GM12878 (cell line): ENCODE results near the gene TMEM53. TPM values are rescaled to one million over a fixed set of nuclear protein-coding genes. Genes with fewer than 3 reads are reported as not detected.

ENCODE experiments used
- CEBPZ ChIP-seq: fragments of 150-350 bp; IDR thresholded peaks from 2 replicates; pipeline ENCODE4 v1.6.1; 2016; ENCODE audit warnings: low read depth, low read length
- EED ChIP-seq: sonication (generic); IDR thresholded peaks from 2 replicates; pipeline ENCODE4 v1.6.1; 2016; ENCODE audit warnings: antibody characterized with exemption, low read depth
- HDAC6 ChIP-seq: fragments of 200-600 bp; sonication (generic); IDR thresholded peaks from one replicate; pipeline ENCODE4 v1.8.0; 2017; ENCODE audit warnings: antibody characterized with exemption; ENCODE audit not compliant: unreplicated experiment
- HDGF ChIP-seq: fragments of 450-650 bp; IDR thresholded peaks from 2 replicates; pipeline ENCODE4 v1.6.1; 2016; ENCODE audit warnings: antibody characterized with exemption
- IRF3 ChIP-seq: fragments of 450-650 bp; IDR thresholded peaks from 2 replicates; pipeline ENCODE4 v1.6.1; 2014; ENCODE audit warnings: mild to moderate bottlenecking
- MXI1 ChIP-seq: fragments of 150-350 bp; IDR thresholded peaks from 2 replicates; pipeline ENCODE4 v1.6.1; 2011; ENCODE audit warnings: low read depth, mild to moderate bottlenecking, inconsistent platforms, low read length, improper control_type of control experiment
- NKRF ChIP-seq: fragments of 450-650 bp; conservative IDR thresholded peaks from 2 replicates; pipeline ENCODE4 v1.6.1; 2017; ENCODE audit warnings: mild to moderate bottlenecking, moderate library complexity
- POLR2AphosphoS2 ChIP-seq: IDR thresholded peaks from 2 replicates; pipeline ENCODE4 v1.6.1; 2011; ENCODE audit warnings: low read depth, mild to moderate bottlenecking, low read length, improper control_type of control experiment, moderate library complexity
- RAD51 ChIP-seq: fragments of 450-650 bp; IDR thresholded peaks from 2 replicates; pipeline ENCODE4 v1.6.1; 2016; ENCODE audit warnings: moderate library complexity, mild to moderate bottlenecking, inconsistent platforms
- RB1 ChIP-seq: fragments of 450-650 bp; formaldehyde crosslinking; IDR thresholded peaks from 2 replicates; pipeline ENCODE4 v1.6.1; 2017; ENCODE audit warnings: mild to moderate bottlenecking, borderline replicate concordance
- RBBP5 ChIP-seq: fragments of 200-600 bp; sonication (generic); conservative IDR thresholded peaks from 2 replicates; pipeline ENCODE4 v1.6.1; 2016
- RCOR1 ChIP-seq: conservative IDR thresholded peaks from 2 replicates; pipeline ENCODE4 v1.6.1; 2012; ENCODE audit warnings: low read depth, low read length, improper control_type of control experiment
- RFX5 ChIP-seq: IDR thresholded peaks from 2 replicates; pipeline ENCODE4 v1.6.1; 2011; ENCODE audit warnings: low read depth, low read length, improper control_type of control experiment
- SIN3A ChIP-seq: IDR thresholded peaks from 2 replicates; pipeline ENCODE4 v1.6.1; 2012; ENCODE audit warnings: low read depth, low read length, improper control_type of control experiment
- STAT1 ChIP-seq: fragments of 450-650 bp; conservative IDR thresholded peaks from 2 replicates; pipeline ENCODE4 v1.6.1; 2014; ENCODE audit warnings: antibody characterized with exemption, mild to moderate bottlenecking
- SUPT20H ChIP-seq: IDR thresholded peaks from 2 replicates; pipeline ENCODE4 v1.6.1; 2011; ENCODE audit warnings: low read depth, mild to moderate bottlenecking, low read length, moderate library complexity, borderline replicate concordance; ENCODE audit not compliant: control insufficient read depth
- USF2 ChIP-seq: IDR thresholded peaks from 2 replicates; pipeline ENCODE4 v1.6.1; 2011; ENCODE audit warnings: low read depth, low read length, improper control_type of control experiment, borderline replicate concordance
- ZNF207 ChIP-seq: fragments of 450-650 bp; IDR thresholded peaks from 2 replicates; pipeline ENCODE4 v1.6.1; 2014; ENCODE audit warnings: antibody characterized with exemption, mild to moderate bottlenecking, borderline replicate concordance
- ZNF274 ChIP-seq: IDR thresholded peaks from one replicate; pipeline ENCODE4 v1.8.0; 2011; ENCODE audit not compliant: insufficient read length, insufficient read depth
- polyA plus RNA-seq, 11 experiments: library from polyadenylated mRNA; depleted of rRNA in 4 of 11; unstranded in 6 of 11; stranded (reverse) in 5 of 11; fragments of >200 nt; fragmentation: Nextera tagmentation in 4 of 11; fragmentation: Illumina TruSeq in 1 of 11; extraction: Ambion mirVana in 4 of 11; extraction: Trizol in 1 of 11; gene quantifications; 1 replicate in 1 of 11; 2 replicates in 10 of 11; pipeline versions ENCODE4 v1.2.1 to v1.2.3, GENCODE V29; 2011 to 2016; ENCODE audit warnings: inconsistent platforms in 2 of 11, missing spikeins in 2 of 11, low read depth in 1 of 11
- total RNA-seq, 4 experiments: library from RNA; depleted of rRNA in 3 of 4; stranded (reverse); fragments of >200 nt in 3 of 4; fragmentation: Illumina TruSeq in 1 of 4; extraction: Trizol in 1 of 4; gene quantifications; 2 replicates each; pipeline versions ENCODE4 v1.2.1 to v1.2.3, GENCODE V29; 2013 to 2021

TMEM53 gene
- total and polyA plus RNA-seq, 10 of the 15 experiments (the other 5 are each of a cell fraction or from before 2014, with no cell fraction given): 3.1 to 23.9 (median 11.1) TPM

- peak; percentile 74 for TF ChIP-seq POLR2AphosphoS2
- TF ChIP-seq HDGF: peak; percentile 85
- TF ChIP-seq NKRF: peak; percentile 98
- peak; percentile 97 for TF ChIP-seq RAD51
- 0 out of 2 replicates have a peak, but pooled peaks have one; percentile 20 for TF ChIP-seq EED
- peak; percentile 61 for TF ChIP-seq USF2
- TF ChIP-seq SIN3A: peak; percentile 61; the same call in 1 of the 2 replicates
- TF ChIP-seq HDAC6: peak; percentile 68
- TF ChIP-seq IRF3: no peak
- TF ChIP-seq ZNF207: peak; percentile 81
- no peak for TF ChIP-seq ZNF274
- peak; percentile 89; the same call in 1 of the 2 replicates for TF ChIP-seq RBBP5
- peak; percentile 89; the same call in 1 of the 2 replicates for TF ChIP-seq STAT1
- TF ChIP-seq SUPT20H: no peak
- peak; percentile 80 for TF ChIP-seq MXI1
- TF ChIP-seq RB1: peak; percentile 95
- no peak for TF ChIP-seq RCOR1
- TF ChIP-seq CEBPZ: no peak
- TF ChIP-seq RFX5: 0 out of 2 replicates have a peak, but pooled peaks have one; percentile 22
Observed at GRCh38 chr1:44631647-44632539, 42.4 kb downstream of the TMEM53 start (continued).
